Amygdala (tissue), 56 donors: ENCODE measurements around the gene HOXA4.

Experiments used
- DNase-seq, 56 donors: peaks; one replicate each; lab custom pipeline; 2025; lab: John Stamatoyannopoulos, UW

The HOXA4 gene

DNA sequence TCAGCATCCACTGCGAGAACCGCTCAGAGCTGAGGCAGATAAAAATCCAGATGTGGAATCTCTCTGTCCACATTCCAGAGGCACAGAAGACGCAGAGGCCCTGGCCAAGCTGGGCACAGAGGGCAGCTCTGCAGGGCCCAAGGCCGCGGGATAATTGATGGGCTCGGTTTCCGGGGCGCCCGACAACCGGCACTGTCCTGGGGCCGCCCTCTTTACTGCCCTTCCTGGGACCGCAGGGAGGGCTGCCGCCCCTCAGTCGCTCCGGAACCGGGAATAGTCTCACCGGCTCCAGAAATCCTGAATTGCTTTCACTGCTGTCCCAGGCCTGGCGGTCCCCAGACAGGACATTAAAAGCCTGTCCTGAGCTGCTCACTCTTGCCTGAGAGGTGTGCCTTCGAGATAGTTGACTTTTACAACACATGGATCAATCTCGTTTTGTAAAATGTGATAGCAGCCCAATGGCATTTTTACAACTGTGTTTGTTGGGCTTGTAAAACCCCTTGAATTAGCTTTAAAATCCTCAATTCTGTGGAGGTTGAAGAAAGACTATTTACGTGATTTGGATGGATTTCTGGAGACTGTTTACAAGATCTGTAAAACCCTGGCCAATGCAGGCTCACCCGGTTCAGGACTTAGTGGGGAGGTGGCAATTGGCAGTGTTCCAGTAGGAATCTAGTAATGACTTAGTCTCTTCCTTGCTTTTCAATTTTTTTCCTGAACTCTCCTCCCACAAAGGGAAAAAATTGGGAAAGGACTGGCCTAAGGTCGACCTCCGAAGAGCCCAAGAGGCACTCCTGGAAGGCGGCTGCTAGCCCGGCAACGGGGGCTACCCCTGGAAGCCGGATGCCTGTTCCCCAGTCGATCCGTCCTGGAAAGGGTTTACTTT, 18.4 kb upstream of the HOXA4 start:
- DNase-seq = no peak

- no peak for DNase-seq
Observed at GRCh38 chr7:27148031-27148755, 17.6 kb upstream of the HOXA4 start.

DNA sequence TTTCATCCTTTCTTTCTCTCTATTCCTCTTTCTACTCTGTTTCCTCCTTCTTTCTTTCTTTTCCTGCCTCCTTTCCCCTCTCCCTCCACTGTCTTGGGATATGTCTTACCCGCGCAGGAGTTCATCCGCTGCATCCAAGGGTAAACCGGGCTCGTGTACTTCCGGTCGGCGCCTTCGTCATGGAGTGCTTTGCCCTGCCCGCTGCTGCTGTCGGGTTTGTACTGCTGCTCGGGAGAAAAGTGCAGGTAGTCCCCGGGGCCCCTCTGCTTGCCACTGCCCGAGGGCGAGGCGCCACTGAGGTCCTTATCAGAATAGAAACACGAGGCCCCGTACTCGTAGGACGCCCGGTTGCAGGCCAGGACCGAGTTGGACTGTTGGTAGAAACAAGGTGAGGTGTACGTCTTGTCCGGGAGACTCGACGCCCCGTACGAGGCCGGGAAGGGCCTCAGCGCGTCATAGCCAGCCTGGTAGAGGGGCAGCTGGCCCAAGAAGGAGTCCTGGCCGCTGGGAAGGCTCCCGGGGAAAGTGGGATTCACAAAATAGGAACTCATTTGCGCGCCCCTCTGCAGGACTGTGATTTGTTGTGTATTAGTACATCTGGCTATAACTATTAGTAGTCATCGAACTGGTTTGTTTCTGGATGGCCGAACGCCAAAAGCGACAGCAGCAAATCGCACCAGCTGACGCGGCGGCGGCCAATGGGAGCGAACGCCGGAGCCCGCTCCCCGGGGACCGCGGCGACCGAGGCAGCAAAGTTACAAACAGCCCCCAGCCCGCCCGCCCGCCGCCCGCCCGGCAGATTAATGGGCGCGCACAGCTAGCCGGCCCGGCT, 16.9 kb upstream of the HOXA4 start, which contains the start of gene HOXA6:
Gene HOXA6 (minus strand): TSS at position 576 of the 832 bp plus-strand sequence. CDS start 25 bp downstream, at position 551.
- no peak for DNase-seq

DNA sequence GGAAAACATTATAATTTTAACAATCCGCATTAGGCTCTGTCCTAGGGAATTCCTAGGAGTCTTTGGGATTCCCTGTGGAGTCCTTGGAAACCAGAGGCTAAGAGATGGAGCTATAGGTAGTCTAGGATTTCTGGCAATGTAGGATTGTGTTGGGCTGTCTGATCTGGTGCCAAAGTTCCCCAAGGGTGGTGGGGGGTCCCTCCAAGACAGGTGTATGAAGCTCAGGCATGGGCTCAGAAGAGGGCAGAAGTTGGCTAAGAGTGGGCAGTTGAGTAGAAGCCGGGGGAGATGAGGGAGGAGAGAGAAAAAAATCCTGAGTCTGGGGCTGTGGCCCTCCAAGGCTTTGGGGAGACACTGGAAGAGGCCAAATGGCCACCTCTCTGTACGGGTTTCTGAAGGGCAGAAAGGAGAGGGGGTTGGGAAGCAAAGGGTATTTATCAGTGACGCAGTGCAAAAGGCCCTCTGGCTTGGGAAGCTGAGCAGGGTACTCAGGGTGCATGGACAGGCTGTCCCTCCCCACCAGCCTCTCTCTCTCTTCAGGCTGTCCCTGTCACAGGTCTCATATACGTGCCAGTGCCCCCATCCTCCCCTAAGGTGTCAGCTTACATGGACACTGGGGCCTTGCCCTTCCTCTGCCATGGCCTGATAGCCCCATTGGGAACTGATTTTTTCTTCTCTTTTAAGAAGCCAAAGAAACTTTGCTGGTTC, 16.1 kb upstream of the HOXA4 start:
- DNase-seq = no peak

GRCh38 chr7:27145914-27146412, 15.4 kb upstream of the HOXA4 start:
- DNase-seq = no peak

DNA sequence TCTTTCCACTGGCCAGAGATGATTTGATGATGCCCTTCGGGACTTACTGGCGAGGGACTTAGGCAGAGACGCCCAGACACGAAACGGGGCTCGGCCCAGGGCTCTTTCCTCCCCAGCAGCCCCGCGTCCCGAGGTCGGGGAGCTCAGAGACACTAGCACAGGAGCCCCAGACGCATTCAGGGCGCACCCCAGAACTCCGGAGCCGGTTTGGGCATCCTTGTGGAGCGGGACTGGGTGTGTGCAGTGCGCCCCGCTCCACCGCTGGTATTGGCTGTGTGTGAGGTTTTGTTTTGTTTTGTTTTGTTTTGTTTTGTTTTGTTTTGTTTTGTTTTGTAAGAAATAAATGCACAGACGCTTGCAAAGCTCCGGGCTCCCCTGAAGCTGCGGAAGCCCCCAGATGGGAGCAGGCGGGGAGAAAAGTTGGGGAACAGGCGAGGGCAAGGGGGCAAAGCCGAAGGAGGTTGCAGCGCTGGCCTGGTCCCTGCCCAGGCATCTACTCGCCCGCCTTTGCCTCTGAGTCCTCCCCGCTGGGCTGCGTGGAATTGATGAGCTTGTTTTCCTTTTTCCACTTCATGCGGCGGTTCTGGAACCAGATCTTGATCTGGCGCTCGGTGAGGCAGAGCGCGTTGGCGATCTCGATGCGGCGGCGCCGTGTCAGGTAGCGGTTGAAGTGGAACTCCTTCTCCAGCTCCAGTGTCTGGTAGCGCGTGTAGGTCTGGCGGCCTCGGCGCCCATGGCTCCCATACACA, 14.8 kb upstream of the HOXA4 start:
- DNase-seq = no peak

DNA sequence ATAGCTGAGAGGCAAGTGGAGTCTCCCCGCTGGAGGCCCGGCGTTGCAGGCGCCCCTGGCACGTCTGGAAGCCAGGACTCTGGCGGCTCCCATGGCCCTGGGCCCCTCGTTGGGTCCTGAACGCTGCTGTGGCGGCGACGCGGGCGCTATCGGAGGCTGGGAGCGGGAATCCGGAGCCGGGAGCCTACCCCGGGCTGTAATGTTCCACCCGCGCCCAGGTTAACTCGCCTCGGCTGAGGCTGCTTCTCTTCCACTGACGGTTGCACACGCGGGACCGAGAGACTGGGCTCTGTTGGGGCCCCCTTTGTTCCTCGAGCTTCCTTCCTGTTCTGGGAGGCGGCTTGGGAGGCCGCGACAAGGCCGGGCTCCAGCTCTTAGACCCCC, 14.2 kb upstream of the HOXA4 start:
- no peak for DNase-seq

GRCh38 chr7:27143950-27144780, 13.6 kb upstream of the HOXA4 start:
- DNase-seq = no peak

DNA sequence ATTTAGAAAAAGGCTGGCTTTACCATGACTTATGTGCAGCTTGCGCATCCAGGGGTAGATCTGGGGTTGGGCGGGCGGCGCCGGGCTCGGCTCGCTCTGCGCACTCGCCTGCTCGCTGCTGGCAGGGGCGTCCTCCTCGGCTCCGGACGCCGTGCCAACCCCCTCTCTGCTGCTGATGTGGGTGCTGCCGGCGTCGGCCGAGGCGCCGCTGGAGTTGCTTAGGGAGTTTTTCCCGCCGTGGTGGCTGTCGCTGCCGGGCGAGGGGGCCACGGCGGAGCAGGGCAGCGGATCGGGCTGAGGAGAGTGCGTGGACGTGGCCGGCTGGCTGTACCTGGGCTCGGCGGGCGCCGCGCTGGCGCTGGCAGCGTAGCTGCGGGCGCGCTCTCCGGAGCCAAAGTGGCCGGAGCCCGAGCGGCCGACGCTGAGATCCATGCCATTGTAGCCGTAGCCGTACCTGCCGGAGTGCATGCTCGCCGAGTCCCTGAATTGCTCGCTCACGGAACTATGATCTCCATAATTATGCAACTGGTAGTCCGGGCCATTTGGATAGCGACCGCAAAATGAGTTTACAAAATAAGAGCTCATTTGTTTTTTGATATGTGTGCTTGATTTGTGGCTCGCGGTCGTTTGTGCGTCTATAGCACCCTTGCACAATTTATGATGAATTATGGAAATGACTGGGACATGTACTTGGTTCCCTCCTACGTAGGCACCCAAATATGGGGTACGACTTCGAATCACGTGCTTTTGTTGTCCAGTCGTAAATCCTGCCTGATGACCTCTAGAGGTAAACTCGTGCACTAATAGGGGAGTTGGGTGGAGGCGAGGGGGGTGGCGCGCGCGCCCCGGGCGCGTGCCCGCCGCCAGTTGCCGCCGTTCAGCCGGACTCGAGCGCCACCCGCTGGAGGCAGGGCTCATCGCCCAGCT, 12.7 kb upstream of the HOXA4 start, which contains the start of gene HOXA5:
Gene HOXA5 (minus strand): TSS at position 659 of the 927 bp plus-strand sequence. CDS start 74 bp downstream, at position 585.
- DNase-seq = no peak

GRCh38 chr7:27142580-27143022, 12.0 kb upstream of the HOXA4 start:
- DNase-seq = no peak

- no peak for DNase-seq
Observed at GRCh38 chr7:27141923-27142579, 11.5 kb upstream of the HOXA4 start.

DNA sequence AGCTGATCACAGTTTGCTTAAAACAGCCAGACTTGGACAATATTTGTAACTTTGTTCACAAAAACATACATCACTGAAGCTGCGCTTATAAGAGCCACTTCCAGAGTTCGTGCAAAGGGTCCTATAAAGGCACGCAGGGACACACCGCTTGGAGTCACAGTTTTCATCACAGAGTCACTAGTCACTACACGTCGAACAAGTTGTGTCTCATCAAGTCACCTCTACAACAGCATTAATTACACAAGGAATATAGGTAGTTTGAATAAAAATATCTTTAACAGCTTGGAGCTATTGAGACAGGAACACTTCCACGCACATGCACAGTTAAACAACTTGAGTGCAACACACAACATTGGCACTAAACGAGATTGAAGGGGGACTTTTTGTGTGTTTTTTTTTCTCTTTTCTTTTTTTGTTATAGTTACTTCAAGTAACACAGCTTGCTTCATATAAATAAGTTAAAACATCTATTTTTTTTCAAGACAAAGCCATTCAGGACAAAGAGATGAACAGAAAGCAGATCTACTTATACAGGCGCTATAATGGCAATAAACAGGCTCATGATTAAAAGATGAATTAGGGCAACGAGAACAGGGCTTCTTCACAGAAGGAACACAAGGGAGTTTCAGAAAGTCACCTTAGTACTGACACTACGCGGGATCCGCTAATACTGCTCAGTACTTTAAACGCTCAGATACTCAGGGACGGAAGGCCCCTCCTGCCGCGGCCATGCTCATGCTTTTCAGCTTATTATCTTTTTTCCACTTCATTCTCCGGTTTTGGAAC, 10.8 kb upstream of the HOXA4 start:
- no peak for DNase-seq

- no peak for DNase-seq
Observed at GRCh38 chr7:27140126-27140857, 9.7 kb upstream of the HOXA4 start.

- DNase-seq = no peak
Observed at GRCh38 chr7:27139334-27140125, 9.0 kb upstream of the HOXA4 start.
